Hematopoietic multipotent progenitor cell treated with erythropoietin and hydrocortisone succinate and interleukin-3 and kit ligand, for 8 days (in vitro differentiated cells): ENCODE data around the gene ZP2.
"Not testable (repeated sequence)": the region's sequence is repeated elsewhere in the genome, so short reads cannot be mapped to it uniquely, and the experiment has no call there.

Experiments used
- DNase-seq: peaks from one replicate; pipeline ENCODE4 v3.0.0-alpha.2; 2015

Gene ZP2

DNA sequence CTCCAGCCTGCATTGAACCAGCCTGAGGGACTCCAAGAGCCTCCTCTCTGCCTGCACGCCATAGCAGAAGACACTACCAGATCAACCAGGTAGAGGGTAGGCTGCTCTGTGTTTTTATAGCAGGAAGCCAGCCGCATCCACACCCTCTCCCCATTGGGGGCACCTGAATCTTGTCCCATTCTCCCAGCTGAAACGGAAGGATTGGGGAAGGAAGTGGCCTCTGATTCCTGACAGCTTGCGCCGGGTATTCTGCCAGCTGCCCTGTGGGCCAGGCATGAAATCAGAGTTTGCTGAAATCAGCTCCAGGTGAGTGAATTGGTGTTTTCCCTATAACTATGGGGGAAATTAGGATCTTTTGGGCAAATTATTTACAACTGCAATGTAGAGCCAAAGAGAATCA, at the start of gene ZP2:
ZP2 (minus strand) TSS at position 89 of the 400 bp plus-strand sequence; CDS start at position 62, 27 bp downstream.
- no peak for DNase-seq

DNA sequence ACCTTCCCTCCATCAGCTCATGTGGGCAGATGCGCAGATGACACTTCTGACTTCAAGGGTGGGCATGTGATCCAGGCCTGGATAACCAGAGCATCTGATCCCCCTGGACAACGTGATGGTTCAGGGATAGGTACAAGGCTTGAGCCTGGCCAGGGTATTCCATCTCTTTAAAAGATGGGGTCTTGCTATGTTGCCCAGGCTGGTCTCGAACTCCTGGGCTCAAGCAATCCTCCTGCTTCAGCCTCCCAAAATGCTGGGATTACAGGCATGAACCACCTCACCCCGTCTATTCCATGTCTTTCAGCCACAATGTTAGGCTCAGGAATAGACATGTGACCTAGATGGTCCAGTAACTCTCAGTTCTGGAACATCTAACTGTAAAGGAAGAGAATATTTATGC, 45.9 kb upstream of the ZP2 start:
- no peak for DNase-seq

DNA sequence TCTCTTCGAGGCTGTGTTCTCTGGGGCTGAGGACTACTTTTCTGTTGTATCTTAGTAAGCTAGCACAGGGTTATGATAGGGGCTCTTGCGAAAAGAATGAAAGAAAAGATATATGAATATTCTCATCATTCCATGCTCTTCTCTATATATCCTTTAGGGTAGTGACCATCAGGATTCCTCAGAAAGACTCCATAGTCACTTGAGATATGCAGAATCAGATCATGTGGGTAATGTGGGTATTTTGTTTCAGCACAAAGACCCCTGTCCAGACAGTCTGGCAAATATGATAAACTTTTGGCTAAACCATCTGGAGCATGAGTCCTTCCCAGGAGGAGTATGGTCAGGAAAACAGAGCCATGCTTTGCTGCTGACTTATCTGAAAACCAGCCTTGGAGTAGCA, 45.3 kb upstream of the ZP2 start:
- DNase-seq, result no peak

DNA sequence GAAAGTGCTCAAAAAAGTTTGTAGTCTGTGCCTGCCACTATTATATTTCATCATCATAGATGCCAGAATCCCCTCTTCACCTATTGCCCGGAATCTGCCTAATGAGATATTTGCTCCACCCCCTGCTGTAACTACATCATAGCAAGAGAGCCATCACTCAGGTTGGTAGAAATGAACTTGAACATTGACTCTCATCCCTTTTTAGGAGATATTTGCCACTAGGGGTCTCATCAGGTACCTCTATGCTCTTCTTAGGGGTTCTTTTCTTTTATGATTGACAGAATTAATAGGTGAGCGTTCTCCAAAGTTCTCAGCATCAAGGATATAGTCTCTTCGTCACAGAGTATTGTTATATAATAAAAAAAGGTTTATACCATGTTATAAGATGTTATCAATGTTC, 42.1 kb upstream of the ZP2 start:
- DNase-seq, result no peak

DNA sequence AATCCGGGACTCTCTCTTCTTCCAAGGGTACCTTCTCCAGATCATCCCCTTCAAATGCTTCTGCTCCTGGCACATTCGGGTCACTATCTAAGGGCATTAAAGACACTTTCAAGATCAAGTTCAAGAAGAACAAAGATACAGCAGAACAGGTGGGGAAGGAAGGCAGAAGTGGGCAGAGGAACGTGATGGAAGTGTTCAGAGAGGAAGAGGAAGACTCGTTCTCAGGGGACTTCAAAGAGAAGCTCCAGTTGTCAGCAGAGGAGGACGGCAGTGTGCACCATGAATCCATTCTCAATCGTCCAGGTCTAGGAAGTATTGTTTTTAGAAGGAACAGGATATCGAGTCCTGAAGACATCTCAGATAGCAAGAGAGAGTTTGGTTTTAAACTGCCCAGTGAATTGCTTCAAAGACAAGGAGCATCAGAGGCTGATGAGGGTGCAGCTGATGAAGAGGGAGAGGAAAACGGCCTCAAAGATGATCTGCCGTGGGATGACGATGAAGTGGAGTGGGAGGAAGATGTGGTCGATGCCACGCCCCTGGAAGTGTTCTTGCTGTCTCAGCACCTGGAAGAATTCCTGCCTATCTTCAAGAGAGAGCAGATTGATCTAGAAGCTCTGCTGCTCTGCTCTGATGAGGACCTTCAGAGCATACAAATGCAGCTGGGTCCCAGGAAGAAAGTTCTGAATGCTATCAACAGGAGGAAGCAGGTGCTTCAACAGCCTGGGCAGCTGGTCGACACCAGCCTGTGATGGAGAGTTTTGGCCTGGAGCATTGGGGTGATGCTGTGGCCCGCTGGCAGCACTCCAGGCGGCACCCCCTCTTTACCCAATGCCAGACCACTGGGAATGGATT, 38.9 kb upstream of the ZP2 start:
- no peak for DNase-seq

DNA sequence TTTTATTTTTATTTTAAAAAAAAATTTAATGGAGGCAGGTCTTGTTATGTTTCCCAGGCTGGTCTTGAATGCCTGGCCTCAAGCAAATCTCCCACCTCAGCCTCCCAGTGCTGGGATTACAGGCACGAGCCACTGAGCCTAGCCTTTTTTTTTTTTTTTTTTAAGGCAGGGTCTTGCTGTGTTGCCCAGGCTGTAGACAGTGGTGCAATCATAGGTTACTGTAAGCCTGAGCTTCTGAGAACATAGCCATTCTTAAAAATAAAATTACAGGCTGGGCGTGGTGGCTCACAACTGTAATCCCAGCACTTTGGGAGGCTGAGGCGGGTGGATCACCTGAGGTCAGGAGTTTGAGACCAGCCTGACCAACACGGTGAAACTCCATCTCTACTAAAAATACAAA, 36.8 kb upstream of the ZP2 start:
- not testable (repeated sequence) for DNase-seq

DNA sequence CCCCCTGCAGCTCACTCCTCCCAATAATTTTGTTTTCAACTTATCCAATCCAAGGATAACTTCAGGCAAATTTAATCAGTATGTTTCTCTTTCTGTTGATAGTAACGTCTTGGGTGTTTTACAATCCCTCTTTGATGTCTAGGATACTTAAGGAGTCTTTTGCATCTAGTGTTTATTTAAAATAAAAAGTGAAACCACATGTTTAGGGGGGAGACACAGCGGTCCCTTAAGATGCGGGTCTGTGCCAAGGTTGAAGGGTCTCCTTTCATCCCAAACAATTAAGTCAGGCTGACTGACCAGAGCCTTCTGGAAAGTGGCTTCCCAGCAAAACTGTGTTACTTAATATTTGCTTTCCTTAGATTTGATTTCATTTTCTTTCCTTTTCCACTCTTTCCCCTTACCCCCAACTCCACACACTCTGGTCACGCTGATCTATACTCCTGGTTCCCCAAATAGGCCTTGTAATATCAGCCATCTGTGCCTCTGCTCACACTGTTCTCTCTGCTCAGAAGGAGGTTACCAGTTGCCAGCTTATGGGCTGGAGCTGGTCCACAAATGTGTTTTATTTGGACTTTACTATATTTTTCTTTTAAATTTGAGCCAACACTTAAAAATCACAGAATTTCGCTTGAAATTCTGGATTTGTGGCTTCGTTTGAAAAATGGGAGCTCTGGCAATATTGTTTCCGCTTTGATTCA, 33.3 kb upstream of the ZP2 start:
- DNase-seq, result no peak

DNA sequence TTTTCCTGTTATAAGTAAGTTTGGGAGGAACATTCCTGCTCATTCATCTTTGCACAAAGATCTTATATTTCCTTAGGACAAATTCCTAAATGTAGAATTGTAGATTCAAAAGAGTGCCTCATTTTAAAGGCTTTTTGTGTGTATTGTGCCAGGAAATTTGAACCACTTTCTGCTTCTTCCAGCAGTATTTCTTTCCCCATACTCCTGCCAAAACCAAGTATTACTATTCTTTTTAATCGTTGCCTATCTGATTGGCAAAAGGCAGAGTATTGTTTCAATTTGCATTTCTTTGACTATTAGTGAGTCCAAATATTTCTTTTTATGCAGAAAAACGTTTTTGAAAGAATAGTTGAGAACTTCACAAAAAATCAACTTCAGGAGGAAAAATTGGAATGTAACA, 31.4 kb upstream of the ZP2 start:
- DNase-seq, result no peak

DNA sequence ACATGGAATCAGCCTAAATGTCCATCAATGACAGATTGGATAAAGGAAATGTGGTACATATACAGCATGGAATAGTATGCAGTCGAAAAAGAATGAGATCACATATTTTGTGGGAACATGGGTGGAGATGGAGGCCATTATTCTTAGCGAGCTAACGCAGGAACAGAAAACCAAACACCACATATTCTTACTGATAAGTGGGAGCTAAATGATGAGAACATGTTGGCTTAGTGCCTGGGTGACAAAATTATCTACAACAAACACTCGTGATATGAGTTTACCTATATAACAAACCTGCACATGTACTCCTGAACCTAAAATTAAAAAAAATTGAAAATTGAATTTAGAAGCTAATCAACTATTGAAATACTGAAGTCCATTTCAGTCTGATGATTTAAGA, 28.3 kb upstream of the ZP2 start:
- DNase-seq, result peak; percentile 88

DNA sequence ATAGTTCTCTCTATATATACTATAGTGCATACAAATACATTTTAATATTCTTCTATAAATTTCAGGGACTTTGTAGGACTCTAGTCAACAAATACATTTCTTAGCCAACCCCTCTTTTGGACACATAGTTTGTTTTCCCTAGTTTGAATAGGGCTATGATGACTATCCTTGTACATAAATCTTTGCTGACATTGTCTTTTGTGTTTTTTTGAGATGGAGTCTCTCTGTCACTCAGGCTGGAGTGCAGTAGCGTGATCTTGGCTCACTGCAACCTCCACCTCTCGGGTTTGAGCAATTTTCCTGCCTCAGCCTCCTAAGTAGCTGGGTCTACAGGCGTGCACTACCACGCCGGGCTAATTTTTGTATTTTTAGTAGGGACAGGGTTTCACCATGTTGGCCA, 25.5 kb upstream of the ZP2 start:
- DNase-seq, result no peak

DNA sequence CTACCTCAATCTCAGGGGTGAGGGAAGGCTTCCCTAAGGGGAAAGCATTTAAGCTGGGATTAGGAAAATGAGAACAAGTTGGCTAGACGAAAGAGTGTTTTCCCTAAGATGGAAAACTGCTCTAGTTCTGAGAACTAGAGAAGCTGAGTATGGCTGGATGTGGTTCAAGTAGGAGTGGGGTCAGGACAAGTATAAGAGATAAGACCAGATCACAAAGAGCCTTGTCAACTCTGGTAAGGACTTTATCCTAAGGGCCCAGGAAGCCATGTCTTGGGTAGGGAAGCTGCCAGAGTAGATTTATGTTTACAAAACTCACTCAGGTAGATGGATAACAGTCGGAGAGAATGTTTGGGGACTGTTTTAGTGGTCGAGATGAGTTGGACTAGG, 23.8 kb upstream of the ZP2 start:
- peak; percentile 27 for DNase-seq

DNA sequence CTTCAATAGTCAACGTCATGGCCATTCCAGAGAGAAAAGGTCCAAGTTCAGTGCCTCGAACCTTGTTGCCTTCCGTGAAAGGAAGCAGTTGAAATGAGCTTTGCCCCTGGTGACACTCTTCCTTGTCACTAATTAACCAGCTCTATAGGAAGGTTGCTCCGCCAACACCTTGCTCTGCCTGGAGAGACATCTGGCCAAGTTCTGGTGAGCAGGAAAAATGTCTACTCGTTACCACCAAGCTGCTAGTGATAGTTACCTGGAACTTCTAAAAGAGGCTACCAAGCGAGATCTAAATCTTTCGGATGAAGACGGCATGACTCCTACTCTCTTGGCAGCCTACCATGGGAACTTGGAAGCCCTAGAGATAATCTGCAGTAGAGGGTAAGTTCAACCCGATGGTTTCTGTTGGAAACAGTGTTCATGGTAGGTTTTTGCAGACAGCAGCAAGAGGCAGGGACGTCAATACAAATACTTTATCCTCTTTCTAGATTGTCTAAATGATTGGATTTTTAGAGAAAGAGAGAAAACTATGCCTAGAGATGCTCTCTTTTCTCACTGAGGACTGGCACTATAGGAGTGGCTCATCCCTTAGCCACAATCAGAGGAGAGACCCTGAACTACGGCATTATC, 22.3 kb upstream of the ZP2 start, which contains the start of gene ANKS4B:
ANKS4B (plus strand) TSS at position 179 of the 630 bp plus-strand sequence; CDS start at position 218, 39 bp downstream.
- no peak for DNase-seq

DNA sequence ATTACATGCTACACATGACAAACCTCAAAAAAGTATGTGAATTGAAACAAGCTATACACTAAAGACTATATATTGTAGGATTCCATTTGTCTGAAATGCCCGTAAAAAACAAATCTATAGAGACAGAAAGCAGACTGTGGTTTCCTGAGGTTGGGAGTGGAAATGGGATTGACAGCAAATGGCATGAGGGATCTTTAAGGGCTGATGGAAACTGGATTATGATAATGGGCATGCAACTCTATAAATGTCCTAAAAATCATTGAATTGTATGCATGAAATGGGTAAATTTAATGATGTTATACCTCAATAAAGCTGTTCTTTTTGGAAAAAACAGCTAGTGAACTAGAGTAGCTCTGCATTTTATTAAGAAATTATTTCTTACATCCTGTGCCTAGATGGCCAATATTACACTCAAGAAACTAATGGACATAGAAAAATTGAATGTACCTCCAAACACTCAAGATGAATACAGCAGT, 21.7 kb upstream of the ZP2 start:
- no peak for DNase-seq

DNA sequence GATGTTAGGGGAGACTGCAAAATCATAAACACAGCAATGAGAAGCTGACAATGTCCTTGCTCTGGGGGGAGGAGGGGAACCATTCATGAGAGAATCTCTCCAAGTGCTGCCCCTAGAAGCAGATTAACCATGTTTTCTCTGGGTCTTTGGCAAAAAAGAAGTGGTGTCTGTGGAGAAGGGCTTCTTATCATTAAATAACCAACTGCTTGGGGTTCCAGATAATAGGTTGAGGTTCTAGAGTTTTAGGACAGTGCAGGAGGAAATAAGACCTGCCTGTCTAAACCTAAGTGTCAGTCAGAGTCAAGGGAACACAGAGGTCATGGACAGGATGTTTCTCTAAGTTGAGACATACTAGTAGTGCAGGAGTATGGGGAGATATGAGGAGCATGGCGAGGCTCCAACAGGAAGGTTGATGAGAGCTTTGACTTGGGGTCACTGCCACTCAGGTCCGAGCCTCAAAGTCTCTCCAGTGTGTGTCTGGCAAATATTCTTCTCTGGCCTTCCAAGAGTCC, 17.0 kb upstream of the ZP2 start:
- peak; percentile 52 for DNase-seq

DNA sequence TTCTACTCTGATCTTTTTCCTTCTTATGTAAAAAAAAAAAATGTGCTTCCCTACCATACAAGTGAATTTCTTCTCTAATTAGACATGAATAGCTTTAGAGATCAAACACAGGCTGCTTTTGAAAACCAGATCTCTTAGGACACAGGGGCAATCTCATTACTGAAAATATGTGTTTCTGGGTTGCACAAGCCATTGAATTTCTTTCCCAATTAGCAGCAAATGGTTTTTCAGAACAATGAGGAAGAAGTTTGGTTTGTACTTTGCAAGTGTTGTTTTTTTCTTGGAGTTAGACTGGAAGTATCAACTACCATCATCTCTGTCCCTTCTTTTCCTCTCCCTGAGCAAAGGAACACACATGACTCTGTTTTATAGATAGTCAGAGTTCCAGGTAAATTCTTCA, 16.5 kb upstream of the ZP2 start:
- no peak for DNase-seq

DNA sequence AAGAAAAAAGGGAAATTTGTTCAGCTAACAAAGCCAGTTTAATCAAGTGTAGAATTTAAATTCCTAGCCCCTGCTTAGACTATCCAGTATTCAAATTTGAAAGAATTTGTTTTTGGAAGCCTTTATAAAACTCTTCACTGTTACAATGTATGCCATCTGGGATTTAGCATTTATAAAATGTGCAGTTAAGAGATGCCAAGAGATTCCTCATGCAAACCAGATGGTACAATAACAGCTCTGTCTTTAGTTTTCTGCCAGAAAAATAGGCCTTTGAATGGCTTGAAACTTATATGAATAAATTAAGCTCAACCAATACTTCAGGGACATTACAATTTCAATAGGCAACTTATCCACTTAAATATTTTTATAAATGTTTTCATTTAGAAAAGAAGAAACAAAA, 15.4 kb upstream of the ZP2 start:
- no peak for DNase-seq

DNA sequence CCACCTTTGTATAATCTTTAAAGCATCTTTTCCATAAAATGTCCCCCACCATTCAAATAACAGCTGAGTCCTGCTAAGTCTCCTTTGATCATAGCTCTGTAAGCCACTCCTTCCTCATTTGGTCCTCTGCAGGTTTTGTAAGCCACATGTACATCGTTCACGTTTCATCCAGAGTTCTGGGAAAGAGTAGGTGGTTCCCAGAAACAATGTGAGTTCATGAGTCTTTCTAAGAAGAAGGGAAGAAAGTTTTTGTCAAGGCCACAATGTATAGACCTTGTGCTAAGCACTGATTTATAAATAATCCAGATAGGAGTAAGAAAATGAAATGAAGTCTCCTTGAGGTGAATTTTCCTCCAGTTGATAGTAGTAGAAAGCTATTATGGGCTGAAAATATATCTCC, 13.4 kb upstream of the ZP2 start:
- DNase-seq, result peak; percentile 62

DNA sequence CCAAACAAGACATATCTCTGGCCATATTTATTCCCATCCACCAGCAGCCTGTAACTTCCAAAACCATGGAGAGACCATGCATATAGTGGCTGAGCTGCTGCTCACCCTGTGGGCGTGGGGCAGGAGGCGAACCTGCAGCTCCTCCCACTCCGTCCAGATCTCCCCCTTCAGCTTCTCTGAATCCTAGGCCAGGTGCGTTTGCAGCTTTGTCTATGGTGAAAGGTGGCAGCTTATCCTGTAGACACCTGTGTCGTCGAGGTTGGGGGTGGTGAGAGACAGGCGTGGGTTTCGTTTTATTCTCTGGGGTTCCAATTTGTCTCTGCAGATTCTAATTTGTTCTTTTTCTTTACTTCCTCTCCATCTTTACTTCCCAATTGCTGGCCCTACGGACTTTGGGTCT, 12.4 kb upstream of the ZP2 start:
- DNase-seq, result no peak

DNA sequence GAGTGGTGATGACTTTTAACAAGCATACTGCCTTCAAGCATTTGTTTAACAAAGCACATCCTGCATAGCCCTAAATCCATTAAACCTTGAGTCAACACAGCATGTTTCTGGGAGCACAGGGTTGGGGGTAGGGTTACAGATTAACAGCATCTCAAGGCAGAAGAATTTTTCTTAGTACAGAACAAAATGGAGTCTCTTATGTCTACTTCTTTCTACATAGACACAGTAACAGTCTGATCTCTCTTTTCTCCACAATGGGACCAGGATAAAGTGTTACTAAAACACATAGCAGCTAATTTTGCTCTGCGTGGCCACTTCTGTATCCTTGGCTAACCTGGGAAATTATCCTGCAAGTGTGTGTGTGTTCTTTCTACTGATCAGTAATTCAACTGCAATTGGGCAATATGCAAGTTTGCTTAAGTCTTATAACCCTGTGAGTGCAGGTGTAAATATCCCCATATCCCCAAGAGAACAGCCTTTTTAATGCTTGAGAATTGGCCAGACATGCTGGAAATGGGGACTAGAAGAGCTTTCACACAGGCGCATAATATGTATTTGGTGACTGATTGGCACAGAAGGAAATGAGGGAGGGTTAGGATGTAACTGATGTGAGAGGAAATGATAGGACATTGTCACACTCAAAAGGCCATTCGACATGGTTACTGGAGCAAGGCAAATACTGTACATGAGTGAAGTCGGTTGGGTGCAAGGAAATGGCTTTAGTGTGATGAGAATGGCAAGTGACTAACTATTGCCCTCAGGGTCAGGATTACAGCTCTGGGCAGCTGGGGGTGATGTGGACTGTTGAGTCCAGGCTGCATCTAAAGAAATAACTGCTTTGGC, 11.3 kb upstream of the ZP2 start:
- DNase-seq, result no peak

DNA sequence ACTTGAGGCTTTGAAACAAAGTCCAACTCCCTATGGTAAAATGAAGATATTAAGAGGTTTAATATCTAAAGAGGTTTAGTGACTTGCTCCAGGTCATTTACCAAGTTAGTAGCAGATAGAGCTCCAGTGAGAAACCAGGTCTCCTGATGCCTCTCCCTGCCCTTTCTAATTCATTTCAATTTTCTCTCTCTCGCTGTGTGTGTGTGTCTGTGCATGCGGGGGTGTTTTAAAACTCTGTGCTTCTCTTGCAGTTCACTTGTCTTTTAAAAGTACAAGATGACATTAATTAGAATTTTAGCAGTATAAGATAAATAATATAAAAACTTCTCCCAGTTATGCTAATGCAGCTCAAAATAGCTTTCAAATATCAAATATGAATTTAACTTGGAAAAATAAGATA, 8.2 kb upstream of the ZP2 start:
- DNase-seq, result no peak

DNA sequence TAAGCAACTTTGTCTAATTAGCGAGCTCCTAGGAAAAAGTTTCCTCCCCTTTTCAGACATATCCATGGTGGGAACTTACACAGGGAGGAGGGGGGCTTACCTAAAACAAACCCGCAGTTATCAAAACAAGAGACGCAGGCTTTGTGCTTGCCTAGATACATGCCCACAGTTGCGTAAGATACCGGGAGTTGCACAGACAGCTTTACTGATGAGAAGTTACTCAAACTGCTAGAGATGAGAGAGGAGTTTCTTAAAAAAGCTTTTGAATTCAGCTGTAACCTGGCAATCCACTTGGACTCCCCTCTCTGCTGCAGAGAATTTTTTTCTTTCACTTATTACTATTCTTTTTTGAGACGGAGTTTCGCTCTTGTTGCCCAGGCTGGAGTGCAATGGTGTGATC, 6.8 kb upstream of the ZP2 start:
- DNase-seq, result no peak

DNA sequence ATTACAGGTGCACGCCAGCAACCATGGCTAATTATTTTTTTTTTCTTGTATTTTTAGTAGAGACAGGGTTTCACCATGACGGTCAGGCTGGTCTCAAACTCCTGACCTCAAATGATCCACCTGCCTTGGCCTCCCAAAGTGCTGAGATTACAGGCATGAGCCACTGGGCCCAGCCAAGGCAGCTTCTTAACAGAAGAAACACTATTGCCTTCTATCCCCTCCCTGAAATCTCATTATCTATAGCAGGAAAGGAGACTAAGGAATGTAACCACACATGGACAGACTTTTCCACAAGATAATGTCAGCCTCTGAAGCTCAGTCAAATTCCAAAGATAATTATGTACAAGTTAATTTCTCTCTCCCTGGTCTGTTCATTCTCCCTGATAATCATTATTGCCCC, 5.7 kb upstream of the ZP2 start:
- DNase-seq, result no peak

DNA sequence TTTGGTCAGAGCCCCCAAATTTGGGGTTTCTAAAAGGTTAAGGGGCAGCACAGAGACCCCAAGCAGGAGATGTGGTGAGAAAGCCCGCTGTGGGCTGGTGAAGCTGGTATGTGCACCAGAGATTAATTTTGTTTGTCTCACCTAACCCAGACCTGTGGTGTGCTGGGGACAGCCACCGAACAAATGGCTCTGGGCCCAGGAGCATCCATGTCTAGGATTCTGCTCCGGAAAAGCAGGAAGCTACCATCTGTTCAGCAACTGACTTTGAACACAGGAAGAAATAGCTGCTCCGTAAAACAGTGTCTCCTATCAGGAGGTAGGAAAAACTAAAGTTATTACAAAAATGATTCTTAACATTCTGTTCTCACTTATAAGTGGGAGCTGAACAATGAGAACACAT, 2.7 kb upstream of the ZP2 start:
- no peak for DNase-seq
